ENCODE data around the gene UBE2Q2. TPM values are rescaled to one million over a fixed set of nuclear protein-coding genes. Genes with fewer than 3 reads are reported as not detected.

The UBE2Q2 gene
- total RNA-seq, 4 donors from 2014 or later, result 15.9 to 25.5 (median 23.9) TPM

- H3K27me3 ChIP-seq, result no peaks in the 10 kb centered on the region
- DNase-seq (no peak), ATAC-seq (no peak)
- in situ Hi-C loops (cut with MboI; ENCODE audit: low sequenced_read_pairs in 4 of 4) (no loop called here), intact Hi-C loops (cut with DNase I; ENCODE audit: low total_unique reads) (no loop called here)
- H3K4me3 ChIP-seq, result no peak overlapping the region
- H3K4me1 ChIP-seq, result peaks cover 14 to 26% of the 10 kb centered on the region in 2 donors
- peaks cover 0 to 10% of the 10 kb centered on the region in 2 donors for H3K36me3 ChIP-seq
- TF ChIP-seq CTCF (IDR thresholded peaks at IDR 0.05 in 4 of 5, conservative IDR thresholded peaks at IDR 0.05 in 1 of 5), result no peak
- TF ChIP-seq POLR2A (IDR thresholded peaks at IDR 0.05), result no peak
- no peaks in the 10 kb centered on the region for H3K9me3 ChIP-seq
- H3K27ac ChIP-seq, result no peak overlapping the region
These were observed 76.8 kb downstream of the UBE2Q2 start for GRCh38 chr15:75920079-75920478.

GRCh38 chr15:75921732-75922703 lies 78.8 kb downstream of the UBE2Q2 start:
- intact Hi-C loops (cut with DNase I; ENCODE audit: low total_unique reads), result no loop called here
- no peak overlapping the region for H3K4me3 ChIP-seq
- DNase-seq, result peak; percentile 48 to 57
- H3K27ac ChIP-seq, result peak overlapping the region in 1 of 4 donors; percentile 43
- peaks cover 0 to 10% of the 10 kb centered on the region in 2 donors for H3K36me3 ChIP-seq
- no peaks in the 10 kb centered on the region for H3K27me3 ChIP-seq
- TF ChIP-seq CTCF (IDR thresholded peaks at IDR 0.05 in 4 of 5, conservative IDR thresholded peaks at IDR 0.05 in 1 of 5) (peak in 3 of 5 experiments; percentile 16 to 32 (median 26)), POLR2A (IDR thresholded peaks at IDR 0.05) (no peak)
- no peaks in the 10 kb centered on the region for H3K9me3 ChIP-seq
- in situ Hi-C loops (cut with MboI; ENCODE audit: low sequenced_read_pairs in 4 of 4), result no loop called here
- ATAC-seq, result peak; percentile 73 to 83
- peaks cover 23 to 34% of the 10 kb centered on the region in 2 donors for H3K4me1 ChIP-seq

DNA sequence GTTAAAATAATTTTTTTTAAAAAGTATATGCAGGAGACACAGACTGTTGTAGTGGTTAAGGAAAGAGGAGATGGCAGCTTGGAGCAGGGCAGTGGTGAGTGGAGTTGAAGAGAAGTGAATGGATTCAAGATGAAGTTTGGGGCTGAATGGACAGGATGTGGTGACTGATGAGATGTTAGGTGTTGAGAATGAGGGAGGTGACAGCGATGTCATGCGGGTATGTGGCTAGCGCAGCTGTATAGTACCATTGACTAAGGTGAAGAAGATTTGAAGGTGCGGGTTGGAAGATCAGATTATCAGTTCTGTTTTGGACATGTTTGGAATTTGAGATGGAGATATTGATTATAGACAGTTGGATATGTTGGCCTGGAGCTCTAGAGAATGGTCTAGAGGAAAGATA lies 80.5 kb downstream of the UBE2Q2 start:
- Histone ChIP-seq H3K27ac (no peak overlapping the region), H3K36me3 (peaks cover 0 to 10% of the 10 kb centered on the region in 2 donors), H3K9me3 (no peaks in the 10 kb centered on the region), H3K4me1 (peaks cover 23 to 34% of the 10 kb centered on the region in 2 donors), H3K4me3 (no peak overlapping the region), H3K27me3 (no peaks in the 10 kb centered on the region)
- in situ Hi-C loops (cut with MboI; ENCODE audit: low sequenced_read_pairs in 4 of 4), result no loop called here
- ATAC-seq, result no peak
- DNase-seq, result no peak
- TF ChIP-seq CTCF (IDR thresholded peaks at IDR 0.05 in 4 of 5, conservative IDR thresholded peaks at IDR 0.05 in 1 of 5) (no peak), POLR2A (IDR thresholded peaks at IDR 0.05) (no peak)
- intact Hi-C loops (cut with DNase I; ENCODE audit: low total_unique reads), result no loop called here

- no peaks in the 10 kb centered on the region for H3K9me3 ChIP-seq
- H3K27me3 ChIP-seq, result no peaks in the 10 kb centered on the region
- no peak overlapping the region for H3K27ac ChIP-seq
- DNase-seq (no peak), ATAC-seq (no peak)
- TF ChIP-seq CTCF (IDR thresholded peaks at IDR 0.05 in 4 of 5, conservative IDR thresholded peaks at IDR 0.05 in 1 of 5) (no peak), POLR2A (IDR thresholded peaks at IDR 0.05) (no peak)
- intact Hi-C loops (cut with DNase I; ENCODE audit: low total_unique reads) (no loop called here), in situ Hi-C loops (cut with MboI; ENCODE audit: low sequenced_read_pairs in 4 of 4) (no loop called here)
- H3K4me3 ChIP-seq, result no peak overlapping the region
- peaks cover 0 to 3% of the 10 kb centered on the region in 2 donors for H3K36me3 ChIP-seq
- H3K4me1 ChIP-seq, result peaks cover 23 to 34% of the 10 kb centered on the region in 2 donors
These were observed 81.3 kb downstream of the UBE2Q2 start for GRCh38 chr15:75924576-75924975.

Measured in gastrocnemius medialis (tissue), 4 donors.